Hepatocyte (in vitro differentiated cells): ENCODE measurements around the gene NME3.

Experiments
- EZH2 ChIP-seq: fragments of 200-600 bp; sonication (generic); IDR thresholded peaks from 2 replicates; pipeline ENCODE4 v1.6.1; 2016; ENCODE audit warnings: antibody characterized with exemption, mild to moderate bottlenecking, borderline replicate concordance
- TF ChIP-seq, protein P1 (sequence below): fragments of 200-600 bp; sonication (generic); IDR thresholded peaks from 2 replicates; pipeline ENCODE4 v1.5.1; 2016; ENCODE audit warnings: antibody characterized with exemption, mild to moderate bottlenecking; ENCODE audit not compliant: poor library complexity

DNA sequence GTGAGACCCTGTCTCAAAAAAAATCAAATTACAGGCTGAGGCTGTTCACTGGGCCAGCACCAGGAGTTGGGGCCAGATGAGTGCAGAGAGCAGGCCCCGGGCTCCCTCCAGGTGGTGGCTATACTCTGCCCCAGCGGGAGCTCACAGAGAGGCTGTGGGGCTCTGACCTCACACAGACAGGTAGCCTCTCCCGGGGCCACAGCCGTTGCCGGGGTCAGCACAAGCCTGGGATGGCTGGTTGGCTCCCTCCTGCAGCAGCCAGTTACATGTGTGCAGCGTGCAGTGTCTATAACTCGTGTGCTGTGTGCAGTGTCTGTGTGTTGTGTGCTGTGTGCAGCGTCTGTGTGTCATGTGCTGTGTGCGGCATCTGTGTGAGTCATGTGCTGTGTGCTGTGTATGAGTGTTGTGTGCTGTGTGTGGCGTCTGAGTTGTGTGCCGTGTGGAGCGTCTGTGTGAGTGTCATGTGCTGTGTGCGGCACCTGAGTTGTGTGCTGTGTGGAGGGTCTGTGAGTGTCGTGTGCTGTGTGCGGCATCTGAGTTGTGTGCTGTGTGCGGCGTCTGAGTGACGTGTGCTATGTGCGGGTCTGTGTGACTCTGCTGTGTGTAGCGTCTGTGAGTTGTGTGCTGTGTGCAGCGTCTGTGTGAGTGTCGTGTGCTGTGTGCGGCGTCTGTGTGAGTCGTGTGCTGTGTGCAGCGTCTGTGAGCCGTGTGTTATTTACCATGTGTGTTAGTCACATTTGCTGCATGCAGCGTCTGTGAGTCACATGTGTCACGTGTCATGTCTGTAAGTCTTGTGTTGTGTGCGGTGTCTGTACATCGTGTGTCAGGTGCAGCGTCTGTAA, 44.5 kb downstream of the NME3 start:
- TF ChIP-seq, protein P1, sequence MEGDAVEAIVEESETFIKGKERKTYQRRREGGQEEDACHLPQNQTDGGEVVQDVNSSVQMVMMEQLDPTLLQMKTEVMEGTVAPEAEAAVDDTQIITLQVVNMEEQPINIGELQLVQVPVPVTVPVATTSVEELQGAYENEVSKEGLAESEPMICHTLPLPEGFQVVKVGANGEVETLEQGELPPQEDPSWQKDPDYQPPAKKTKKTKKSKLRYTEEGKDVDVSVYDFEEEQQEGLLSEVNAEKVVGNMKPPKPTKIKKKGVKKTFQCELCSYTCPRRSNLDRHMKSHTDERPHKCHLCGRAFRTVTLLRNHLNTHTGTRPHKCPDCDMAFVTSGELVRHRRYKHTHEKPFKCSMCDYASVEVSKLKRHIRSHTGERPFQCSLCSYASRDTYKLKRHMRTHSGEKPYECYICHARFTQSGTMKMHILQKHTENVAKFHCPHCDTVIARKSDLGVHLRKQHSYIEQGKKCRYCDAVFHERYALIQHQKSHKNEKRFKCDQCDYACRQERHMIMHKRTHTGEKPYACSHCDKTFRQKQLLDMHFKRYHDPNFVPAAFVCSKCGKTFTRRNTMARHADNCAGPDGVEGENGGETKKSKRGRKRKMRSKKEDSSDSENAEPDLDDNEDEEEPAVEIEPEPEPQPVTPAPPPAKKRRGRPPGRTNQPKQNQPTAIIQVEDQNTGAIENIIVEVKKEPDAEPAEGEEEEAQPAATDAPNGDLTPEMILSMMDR, result no peak
- no peak for TF ChIP-seq EZH2
